ENCODE results near the gene GOLM1. TPM values are rescaled to one million over a fixed set of nuclear protein-coding genes. Genes with fewer than 3 reads are reported as not detected.

Gene GOLM1
- total RNA-seq, 1 donor from 2014 or later, result 21.6 TPM

DNA sequence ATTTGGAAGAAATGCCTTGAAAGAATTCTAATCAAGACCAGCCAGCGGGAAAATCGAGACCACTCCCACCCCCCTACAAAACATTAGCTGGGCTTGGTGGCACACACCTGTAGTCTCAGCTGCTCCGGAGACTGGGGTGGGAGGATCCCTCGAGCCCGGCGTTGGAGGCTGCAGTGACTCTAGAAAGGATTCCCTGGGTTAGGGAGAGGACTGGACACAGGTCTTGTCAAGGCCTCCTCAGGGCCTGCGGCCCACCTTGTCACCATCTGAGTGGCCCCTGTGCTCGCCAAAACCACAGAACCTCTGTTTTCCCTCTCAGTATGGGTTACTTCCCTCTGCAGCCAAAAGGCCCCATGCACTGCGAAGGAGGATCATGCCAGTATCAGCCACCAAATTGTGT, 16.5 kb upstream of the GOLM1 start:
- TF ChIP-seq CTCF (IDR thresholded peaks at IDR 0.05; ENCODE audit: insufficient read depth, low read length, severe bottlenecking), result no peak
- no peak for DNase-seq (ENCODE audit: low read depth)
- Histone ChIP-seq H3K36me3 (ENCODE audit: control insufficient read depth, insufficient read depth, low read length) (no peaks in the 10 kb centered on the region), H3K4me3 (ENCODE audit: low read depth, low read length) (no peak overlapping the region), H3K27me3 (ENCODE audit: control insufficient read depth, insufficient read depth, low read length) (no peaks in the 10 kb centered on the region)
- no peak for FAIRE-seq

DNA sequence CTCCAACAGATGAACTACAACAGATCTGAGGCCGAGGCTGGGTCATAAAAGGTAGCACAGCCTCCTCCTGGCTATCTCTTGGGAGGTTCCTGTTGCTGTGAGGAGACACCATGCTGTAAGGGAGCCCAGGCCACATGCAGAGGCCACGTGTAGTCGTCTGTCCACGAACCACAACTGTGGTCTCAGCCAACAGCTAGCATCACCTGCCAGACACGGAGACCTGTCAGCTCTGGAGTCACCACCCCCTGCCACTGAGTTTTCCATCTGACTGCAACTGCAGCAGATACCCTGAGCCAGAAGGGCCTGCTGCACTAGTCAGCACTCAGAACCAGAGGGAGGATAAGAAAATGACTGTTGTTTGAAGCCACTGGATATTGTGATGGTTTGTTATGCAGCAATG, 12.7 kb upstream of the GOLM1 start:
- Histone ChIP-seq H3K27me3 (ENCODE audit: control insufficient read depth, insufficient read depth, low read length) (no peaks in the 10 kb centered on the region), H3K4me3 (ENCODE audit: low read depth, low read length) (no peak overlapping the region), H3K36me3 (ENCODE audit: control insufficient read depth, insufficient read depth, low read length) (no peaks in the 10 kb centered on the region)
- DNase-seq (ENCODE audit: low read depth), result no peak
- FAIRE-seq, result no peak
- no peak for TF ChIP-seq CTCF (IDR thresholded peaks at IDR 0.05; ENCODE audit: insufficient read depth, low read length, severe bottlenecking)

DNA sequence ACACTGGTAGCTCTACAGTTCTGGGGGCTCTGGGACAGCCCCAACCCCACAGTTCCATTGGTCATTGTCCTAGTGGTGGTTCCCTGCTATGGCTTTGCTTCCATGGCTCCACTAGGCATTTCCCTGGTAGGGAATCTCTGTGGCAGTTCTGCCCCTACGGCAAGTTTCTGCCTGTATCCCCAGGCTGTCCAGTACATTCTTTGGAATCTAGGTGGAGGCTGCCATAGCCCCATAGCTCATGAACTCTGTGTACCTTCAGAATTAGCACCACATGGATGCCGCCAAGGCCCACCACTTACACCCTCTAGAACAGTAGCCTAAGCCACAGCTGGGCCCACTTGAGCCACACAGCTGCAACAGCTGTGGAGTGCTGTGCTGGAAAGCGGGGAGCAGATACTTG, 3.3 kb upstream of the GOLM1 start:
- Histone ChIP-seq H3K4me3 (ENCODE audit: low read depth, low read length) (no peak overlapping the region), H3K27me3 (ENCODE audit: control insufficient read depth, insufficient read depth, low read length) (no peaks in the 10 kb centered on the region), H3K36me3 (ENCODE audit: control insufficient read depth, insufficient read depth, low read length) (no peaks in the 10 kb centered on the region)
- FAIRE-seq (no peak), DNase-seq (ENCODE audit: low read depth) (no peak)
- TF ChIP-seq CTCF (IDR thresholded peaks at IDR 0.05; ENCODE audit: insufficient read depth, low read length, severe bottlenecking), result no peak

- peak; percentile 35 for DNase-seq (ENCODE audit: low read depth)
- no peak for TF ChIP-seq CTCF (IDR thresholded peaks at IDR 0.05; ENCODE audit: insufficient read depth, low read length, severe bottlenecking)
These were observed 475 bp upstream of the GOLM1 start for GRCh38 chr9:86099701-86100364.

DNA sequence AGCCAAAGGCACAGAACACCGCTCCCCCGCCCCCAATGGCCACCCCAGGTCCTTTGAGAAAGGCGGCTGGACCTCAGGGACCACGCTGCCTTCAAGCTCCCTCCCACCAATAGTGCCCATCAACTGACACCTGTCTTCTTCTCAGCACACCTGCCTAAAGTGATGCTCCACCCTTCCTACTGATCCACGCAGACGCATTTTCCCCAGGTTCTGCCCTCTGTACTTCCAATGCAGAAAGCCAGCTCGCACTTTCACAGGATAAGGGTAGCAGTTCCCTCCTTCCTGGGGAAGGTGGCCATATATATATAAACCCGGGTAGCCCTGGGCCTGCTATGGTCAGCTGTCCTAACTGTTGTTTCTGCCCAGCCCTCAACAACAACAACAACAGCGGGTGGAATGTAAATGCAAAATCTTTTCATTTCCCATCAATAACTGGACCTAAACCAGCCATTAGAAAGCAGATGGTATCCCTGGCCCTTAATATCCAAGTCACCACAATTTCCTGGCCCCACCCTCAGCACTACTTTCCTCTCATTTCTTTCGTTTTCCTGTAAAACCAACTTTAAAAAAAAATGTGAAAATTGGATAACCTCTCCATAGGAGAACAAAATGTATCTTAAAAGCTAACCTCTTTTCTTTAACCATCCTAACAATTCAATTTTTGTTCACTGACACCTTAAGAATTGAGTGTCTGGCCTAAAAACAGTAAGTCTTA, 1.7 kb downstream of the GOLM1 start:
- Histone ChIP-seq H3K27me3 (ENCODE audit: control insufficient read depth, insufficient read depth, low read length) (no peaks in the 10 kb centered on the region), H3K4me3 (ENCODE audit: low read depth, low read length) (no peak overlapping the region), H3K36me3 (ENCODE audit: control insufficient read depth, insufficient read depth, low read length) (no peaks in the 10 kb centered on the region)
- no peak for DNase-seq (ENCODE audit: low read depth)
- FAIRE-seq, result no peak
- TF ChIP-seq CTCF (IDR thresholded peaks at IDR 0.05; ENCODE audit: insufficient read depth, low read length, severe bottlenecking), result no peak

More at GRCh38 chr9:86099701-86100364, 475 bp upstream of the GOLM1 start:
- Histone ChIP-seq H3K27me3 (ENCODE audit: control insufficient read depth, insufficient read depth, low read length) (no peaks in the 10 kb centered on the region), H3K36me3 (ENCODE audit: control insufficient read depth, insufficient read depth, low read length) (no peaks in the 10 kb centered on the region), H3K4me3 (ENCODE audit: low read depth, low read length) (peak overlapping the region; percentile 73)
- no peak for FAIRE-seq
